GM23338 (cell line): ENCODE results near the gene QRICH1.

Experiments
- CREB1 ChIP-seq: fragments of 250-450 bp; sonication (Bioruptor Pico); IDR thresholded peaks from 2 replicates; pipeline ENCODE4 v1.5.0; 2020; ENCODE audit warnings: low read depth, mild to moderate bottlenecking, moderate library complexity
- EZH2 ChIP-seq: fragments of 200-600 bp; sonication (generic); IDR thresholded peaks from one replicate; pipeline ENCODE4 v1.8.0; 2017; ENCODE audit warnings: antibody characterized with exemption, mild to moderate bottlenecking, low read depth; ENCODE audit not compliant: unreplicated experiment
- EZH2phosphoT487 ChIP-seq: fragments of 200-600 bp; sonication (generic); IDR thresholded peaks from one replicate; pipeline ENCODE4 v1.8.1; 2018; ENCODE audit warnings: antibody characterized with exemption; ENCODE audit not compliant: unreplicated experiment
- JUNB ChIP-seq: IDR thresholded peaks from one replicate; pipeline ENCODE4 v1.6.1; 2016; ENCODE audit warnings: antibody characterized with exemption; ENCODE audit not compliant: unreplicated experiment
- NANOG ChIP-seq: IDR thresholded peaks from 2 replicates; pipeline ENCODE4 v1.6.1; 2016; ENCODE audit warnings: antibody characterized with exemption, borderline replicate concordance
- POLR2AphosphoS5 ChIP-seq: IDR thresholded peaks from 2 replicates; pipeline ENCODE4 v1.6.1; 2016; ENCODE audit warnings: antibody characterized with exemption, low read depth
- STAT1 ChIP-seq: IDR thresholded peaks from one replicate; pipeline ENCODE4 v1.6.1; 2016; ENCODE audit warnings: antibody characterized with exemption; ENCODE audit not compliant: unreplicated experiment
- ZNF114 ChIP-seq: fragments of 250-450 bp; sonication (Bioruptor Pico); IDR thresholded peaks from 2 replicates; pipeline ENCODE4 v1.5.0; 2020; ENCODE audit warnings: mild to moderate bottlenecking, moderate library complexity
- ZNF331 ChIP-seq: fragments of 250-450 bp; sonication (Bioruptor Pico); IDR thresholded peaks from 2 replicates; pipeline ENCODE4 v1.5.0; 2020; ENCODE audit warnings: low read depth, mild to moderate bottlenecking, moderate library complexity
- TF ChIP-seq, protein P1 (sequence below), 2 experiments: fragments of 200-600 bp in 1 of 2; sonication (generic) in 1 of 2; conservative IDR thresholded peaks; 2 replicates each; pipeline versions ENCODE4 v1.5.1 to v1.6.1; 2016 to 2017; ENCODE audit warnings: antibody characterized with exemption in 2 of 2, low read depth in 2 of 2, mild to moderate bottlenecking in 2 of 2, moderate library complexity in 1 of 2
- TF ChIP-seq, protein P2 (sequence below): IDR thresholded peaks from one replicate; pipeline ENCODE4 v1.6.1; 2018; ENCODE audit warnings: antibody characterized with exemption; ENCODE audit not compliant: unreplicated experiment
- TF ChIP-seq, protein P3 (sequence below): IDR thresholded peaks from 2 replicates; pipeline ENCODE4 v1.6.1; 2016; ENCODE audit warnings: antibody characterized with exemption
- TF ChIP-seq, protein P4 (sequence below): fragments of 250-450 bp; sonication (Bioruptor Pico); IDR thresholded peaks from 2 replicates; pipeline ENCODE4 v1.5.0; 2020; ENCODE audit warnings: mild to moderate bottlenecking, moderate library complexity

DNA sequence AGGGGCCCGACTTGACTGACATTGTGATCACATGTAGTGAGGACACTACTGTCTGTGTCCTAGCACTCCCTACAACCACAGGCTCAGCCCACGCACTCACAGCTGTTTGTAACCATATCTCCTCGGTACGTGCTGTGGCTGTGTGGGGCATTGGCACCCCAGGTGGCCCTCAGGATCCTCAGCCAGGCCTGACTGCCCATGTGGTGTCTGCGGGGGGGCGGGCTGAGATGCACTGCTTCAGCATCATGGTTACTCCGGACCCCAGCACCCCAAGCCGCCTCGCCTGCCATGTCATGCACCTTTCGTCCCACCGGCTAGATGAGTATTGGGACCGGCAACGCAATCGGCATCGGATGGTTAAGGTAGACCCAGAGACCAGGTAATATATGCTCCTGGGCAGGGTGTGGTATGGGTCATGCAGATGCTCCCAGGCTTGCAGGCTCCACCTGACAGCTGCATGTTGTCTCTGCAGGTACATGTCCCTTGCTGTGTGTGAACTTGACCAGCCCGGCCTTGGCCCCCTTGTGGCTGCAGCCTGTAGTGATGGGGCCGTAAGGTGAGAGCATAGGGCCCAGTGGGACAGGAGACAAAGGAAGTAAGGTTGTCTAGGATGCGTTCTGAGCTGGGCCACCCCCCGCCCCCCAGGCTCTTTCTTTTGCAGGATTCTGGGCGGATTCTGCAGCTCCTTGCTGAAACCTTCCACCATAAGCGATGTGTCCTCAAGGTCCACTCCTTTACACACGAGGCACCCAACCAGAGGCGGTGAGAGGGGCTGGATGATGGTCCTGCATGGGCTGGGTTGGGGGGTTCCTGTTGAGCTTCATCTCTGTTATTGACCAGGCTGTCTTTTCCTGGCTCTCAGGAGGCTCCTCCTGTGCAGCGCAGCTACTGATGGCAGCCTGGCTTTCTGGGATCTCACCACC, 79.9 kb downstream of the QRICH1 start:
- TF ChIP-seq EZH2 (no peak), POLR2AphosphoS5 (no peak), JUNB (no peak), CREB1 (CRISPR knock-in tag) (no peak), EZH2phosphoT487 (no peak), ZNF114 (no peak), ZNF331 (CRISPR knock-in tag) (no peak), STAT1 (no peak), NANOG (no peak)
- TF ChIP-seq, protein P1, sequence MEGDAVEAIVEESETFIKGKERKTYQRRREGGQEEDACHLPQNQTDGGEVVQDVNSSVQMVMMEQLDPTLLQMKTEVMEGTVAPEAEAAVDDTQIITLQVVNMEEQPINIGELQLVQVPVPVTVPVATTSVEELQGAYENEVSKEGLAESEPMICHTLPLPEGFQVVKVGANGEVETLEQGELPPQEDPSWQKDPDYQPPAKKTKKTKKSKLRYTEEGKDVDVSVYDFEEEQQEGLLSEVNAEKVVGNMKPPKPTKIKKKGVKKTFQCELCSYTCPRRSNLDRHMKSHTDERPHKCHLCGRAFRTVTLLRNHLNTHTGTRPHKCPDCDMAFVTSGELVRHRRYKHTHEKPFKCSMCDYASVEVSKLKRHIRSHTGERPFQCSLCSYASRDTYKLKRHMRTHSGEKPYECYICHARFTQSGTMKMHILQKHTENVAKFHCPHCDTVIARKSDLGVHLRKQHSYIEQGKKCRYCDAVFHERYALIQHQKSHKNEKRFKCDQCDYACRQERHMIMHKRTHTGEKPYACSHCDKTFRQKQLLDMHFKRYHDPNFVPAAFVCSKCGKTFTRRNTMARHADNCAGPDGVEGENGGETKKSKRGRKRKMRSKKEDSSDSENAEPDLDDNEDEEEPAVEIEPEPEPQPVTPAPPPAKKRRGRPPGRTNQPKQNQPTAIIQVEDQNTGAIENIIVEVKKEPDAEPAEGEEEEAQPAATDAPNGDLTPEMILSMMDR (conservative IDR thresholded peaks at IDR 0.05; ENCODE audit: low read depth in 2 of 2) = peak; percentile 79 to 85
- TF ChIP-seq, protein P2, sequence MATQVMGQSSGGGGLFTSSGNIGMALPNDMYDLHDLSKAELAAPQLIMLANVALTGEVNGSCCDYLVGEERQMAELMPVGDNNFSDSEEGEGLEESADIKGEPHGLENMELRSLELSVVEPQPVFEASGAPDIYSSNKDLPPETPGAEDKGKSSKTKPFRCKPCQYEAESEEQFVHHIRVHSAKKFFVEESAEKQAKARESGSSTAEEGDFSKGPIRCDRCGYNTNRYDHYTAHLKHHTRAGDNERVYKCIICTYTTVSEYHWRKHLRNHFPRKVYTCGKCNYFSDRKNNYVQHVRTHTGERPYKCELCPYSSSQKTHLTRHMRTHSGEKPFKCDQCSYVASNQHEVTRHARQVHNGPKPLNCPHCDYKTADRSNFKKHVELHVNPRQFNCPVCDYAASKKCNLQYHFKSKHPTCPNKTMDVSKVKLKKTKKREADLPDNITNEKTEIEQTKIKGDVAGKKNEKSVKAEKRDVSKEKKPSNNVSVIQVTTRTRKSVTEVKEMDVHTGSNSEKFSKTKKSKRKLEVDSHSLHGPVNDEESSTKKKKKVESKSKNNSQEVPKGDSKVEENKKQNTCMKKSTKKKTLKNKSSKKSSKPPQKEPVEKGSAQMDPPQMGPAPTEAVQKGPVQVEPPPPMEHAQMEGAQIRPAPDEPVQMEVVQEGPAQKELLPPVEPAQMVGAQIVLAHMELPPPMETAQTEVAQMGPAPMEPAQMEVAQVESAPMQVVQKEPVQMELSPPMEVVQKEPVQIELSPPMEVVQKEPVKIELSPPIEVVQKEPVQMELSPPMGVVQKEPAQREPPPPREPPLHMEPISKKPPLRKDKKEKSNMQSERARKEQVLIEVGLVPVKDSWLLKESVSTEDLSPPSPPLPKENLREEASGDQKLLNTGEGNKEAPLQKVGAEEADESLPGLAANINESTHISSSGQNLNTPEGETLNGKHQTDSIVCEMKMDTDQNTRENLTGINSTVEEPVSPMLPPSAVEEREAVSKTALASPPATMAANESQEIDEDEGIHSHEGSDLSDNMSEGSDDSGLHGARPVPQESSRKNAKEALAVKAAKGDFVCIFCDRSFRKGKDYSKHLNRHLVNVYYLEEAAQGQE = no peak
- TF ChIP-seq, protein P3, sequence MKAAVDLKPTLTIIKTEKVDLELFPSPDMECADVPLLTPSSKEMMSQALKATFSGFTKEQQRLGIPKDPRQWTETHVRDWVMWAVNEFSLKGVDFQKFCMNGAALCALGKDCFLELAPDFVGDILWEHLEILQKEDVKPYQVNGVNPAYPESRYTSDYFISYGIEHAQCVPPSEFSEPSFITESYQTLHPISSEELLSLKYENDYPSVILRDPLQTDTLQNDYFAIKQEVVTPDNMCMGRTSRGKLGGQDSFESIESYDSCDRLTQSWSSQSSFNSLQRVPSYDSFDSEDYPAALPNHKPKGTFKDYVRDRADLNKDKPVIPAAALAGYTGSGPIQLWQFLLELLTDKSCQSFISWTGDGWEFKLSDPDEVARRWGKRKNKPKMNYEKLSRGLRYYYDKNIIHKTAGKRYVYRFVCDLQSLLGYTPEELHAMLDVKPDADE = no peak
- TF ChIP-seq, protein P4, sequence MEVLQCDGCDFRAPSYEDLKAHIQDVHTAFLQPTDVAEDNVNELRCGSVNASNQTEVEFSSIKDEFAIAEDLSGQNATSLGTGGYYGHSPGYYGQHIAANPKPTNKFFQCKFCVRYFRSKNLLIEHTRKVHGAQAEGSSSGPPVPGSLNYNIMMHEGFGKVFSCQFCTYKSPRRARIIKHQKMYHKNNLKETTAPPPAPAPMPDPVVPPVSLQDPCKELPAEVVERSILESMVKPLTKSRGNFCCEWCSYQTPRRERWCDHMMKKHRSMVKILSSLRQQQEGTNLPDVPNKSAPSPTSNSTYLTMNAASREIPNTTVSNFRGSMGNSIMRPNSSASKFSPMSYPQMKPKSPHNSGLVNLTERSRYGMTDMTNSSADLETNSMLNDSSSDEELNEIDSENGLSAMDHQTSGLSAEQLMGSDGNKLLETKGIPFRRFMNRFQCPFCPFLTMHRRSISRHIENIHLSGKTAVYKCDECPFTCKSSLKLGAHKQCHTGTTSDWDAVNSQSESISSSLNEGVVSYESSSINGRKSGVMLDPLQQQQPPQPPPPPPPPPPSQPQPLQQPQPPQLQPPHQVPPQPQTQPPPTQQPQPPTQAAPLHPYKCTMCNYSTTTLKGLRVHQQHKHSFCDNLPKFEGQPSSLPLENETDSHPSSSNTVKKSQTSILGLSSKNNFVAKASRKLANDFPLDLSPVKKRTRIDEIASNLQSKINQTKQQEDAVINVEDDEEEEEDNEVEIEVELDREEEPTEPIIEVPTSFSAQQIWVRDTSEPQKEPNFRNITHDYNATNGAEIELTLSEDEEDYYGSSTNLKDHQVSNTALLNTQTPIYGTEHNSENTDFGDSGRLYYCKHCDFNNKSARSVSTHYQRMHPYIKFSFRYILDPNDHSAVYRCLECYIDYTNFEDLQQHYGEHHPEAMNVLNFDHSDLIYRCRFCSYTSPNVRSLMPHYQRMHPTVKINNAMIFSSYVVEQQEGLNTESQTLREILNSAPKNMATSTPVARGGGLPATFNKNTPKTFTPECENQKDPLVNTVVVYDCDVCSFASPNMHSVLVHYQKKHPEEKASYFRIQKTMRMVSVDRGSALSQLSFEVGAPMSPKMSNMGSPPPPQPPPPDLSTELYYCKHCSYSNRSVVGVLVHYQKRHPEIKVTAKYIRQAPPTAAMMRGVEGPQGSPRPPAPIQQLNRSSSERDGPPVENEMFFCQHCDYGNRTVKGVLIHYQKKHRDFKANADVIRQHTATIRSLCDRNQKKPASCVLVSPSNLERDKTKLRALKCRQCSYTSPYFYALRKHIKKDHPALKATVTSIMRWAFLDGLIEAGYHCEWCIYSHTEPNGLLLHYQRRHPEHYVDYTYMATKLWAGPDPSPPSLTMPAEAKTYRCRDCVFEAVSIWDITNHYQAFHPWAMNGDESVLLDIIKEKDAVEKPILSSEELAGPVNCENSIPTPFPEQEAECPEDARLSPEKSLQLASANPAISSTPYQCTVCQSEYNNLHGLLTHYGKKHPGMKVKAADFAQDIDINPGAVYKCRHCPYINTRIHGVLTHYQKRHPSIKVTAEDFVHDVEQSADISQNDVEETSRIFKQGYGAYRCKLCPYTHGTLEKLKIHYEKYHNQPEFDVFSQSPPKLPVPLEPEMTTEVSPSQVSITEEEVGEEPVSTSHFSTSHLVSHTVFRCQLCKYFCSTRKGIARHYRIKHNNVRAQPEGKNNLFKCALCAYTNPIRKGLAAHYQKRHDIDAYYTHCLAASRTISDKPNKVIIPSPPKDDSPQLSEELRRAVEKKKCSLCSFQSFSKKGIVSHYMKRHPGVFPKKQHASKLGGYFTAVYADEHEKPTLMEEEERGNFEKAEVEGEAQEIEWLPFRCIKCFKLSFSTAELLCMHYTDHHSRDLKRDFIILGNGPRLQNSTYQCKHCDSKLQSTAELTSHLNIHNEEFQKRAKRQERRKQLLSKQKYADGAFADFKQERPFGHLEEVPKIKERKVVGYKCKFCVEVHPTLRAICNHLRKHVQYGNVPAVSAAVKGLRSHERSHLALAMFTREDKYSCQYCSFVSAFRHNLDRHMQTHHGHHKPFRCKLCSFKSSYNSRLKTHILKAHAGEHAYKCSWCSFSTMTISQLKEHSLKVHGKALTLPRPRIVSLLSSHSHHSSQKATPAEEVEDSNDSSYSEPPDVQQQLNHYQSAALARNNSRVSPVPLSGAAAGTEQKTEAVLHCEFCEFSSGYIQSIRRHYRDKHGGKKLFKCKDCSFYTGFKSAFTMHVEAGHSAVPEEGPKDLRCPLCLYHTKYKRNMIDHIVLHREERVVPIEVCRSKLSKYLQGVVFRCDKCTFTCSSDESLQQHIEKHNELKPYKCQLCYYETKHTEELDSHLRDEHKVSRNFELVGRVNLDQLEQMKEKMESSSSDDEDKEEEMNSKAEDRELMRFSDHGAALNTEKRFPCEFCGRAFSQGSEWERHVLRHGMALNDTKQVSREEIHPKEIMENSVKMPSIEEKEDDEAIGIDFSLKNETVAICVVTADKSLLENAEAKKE (CRISPR knock-in tag) = no peak
